GM18498 (cell line): ENCODE results near the gene ZSWIM8.

Experiments
- ATAC-seq: cut with Tn5 transposase; IDR thresholded peaks from one replicate; pipeline ENCODE4 v1.9.1; 2021; ENCODE audit warnings: mild to moderate bottlenecking, moderate library complexity; ENCODE audit not compliant: unreplicated experiment

The ZSWIM8 gene

DNA sequence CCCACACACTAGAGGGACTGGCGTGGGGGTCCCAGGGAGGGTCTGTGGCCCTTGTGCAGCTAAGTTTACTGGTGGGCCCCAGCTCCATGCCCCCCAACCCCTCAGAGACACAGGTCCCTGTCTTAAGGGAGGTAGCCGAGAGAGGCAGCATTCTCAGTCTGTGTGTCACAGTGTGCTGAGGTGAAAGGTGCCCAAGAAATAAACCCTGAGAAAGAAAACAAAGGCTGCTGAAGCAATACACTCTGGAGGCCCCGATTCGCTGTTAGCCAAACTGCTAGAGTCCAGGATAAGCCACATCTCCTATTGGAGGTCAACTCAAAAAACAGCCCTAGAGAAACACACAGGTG lies 54.6 kb downstream of the ZSWIM8 start:
- no peak for ATAC-seq

DNA sequence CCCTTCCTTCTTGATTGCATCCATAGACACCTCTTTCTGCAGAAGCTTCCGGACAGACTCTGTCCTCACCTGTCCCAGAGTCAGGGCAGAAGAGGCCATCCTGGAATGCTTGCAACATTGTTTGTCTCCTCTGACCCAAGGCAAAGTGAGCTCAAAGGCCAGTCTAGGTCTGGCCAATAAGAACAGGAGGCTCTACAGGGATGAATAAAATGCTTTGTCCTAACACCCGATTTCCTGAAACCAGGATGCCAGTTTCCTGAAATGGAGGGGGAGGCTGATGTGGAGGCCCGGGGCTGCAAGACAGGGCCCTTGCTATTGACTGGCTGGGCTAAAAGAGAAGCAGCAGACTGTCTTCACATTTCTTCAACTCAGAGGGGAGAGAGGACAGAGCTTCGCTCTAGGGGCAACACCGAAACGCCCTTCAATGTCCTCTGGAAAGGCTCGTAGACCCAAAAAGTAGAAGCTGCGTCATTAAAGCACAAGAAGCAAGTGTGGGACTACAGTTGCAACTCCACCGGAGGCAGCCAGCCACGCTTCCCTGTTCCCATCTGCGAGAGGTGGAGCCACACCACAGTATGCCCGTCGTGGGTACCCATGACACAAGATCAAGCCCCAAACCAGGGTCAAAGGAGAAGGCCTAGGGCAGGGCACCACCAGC lies 55.1 kb downstream of the ZSWIM8 start:
- no peak for ATAC-seq

- no peak for ATAC-seq
Measured at GRCh38 chr10:73841061-73841421, 55.6 kb downstream of the ZSWIM8 start.

DNA sequence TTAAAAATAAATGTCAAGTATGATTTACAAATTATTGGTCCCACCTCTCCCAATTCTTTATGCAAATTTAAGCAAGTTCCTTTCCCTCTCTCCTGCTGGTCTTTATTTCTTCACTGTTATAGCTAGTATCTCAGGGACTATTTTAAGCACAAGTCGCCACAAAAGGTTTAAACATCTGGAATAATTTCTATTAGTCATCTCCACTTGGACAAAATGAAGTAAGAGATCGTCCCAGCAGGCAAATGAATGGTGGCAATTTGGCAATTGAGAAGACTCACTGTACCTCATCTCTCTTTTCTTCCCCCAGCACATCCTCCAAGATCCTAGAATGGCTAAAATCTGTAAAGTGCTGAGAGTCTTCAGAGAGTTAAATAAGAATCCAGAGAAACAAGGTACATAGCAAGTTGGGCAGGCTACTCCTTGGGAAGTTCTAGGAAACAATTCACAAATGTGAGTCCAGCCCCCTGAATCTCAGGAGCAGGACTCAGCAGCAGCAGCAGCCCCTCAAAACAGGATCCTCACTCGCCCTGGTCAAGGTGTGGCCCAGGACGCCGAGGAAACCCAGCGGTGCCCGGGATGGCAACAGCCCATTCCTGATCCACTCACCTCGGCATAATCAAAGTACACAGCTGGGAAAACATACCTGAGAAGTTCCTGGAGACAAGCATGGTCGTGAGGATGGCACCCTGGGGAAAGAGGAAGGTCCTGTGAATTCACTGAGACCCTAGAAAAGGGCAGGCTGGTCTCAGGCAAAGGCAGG lies 56.3 kb downstream of the ZSWIM8 start:
- no peak for ATAC-seq

- ATAC-seq, result no peak
Measured at GRCh38 chr10:73842349-73842748, 56.9 kb downstream of the ZSWIM8 start.

- no peak for ATAC-seq
Measured at GRCh38 chr10:73843261-73843660, 57.9 kb downstream of the ZSWIM8 start.

- ATAC-seq, result no peak
Measured at GRCh38 chr10:73847031-73847430, 61.6 kb downstream of the ZSWIM8 start.

DNA sequence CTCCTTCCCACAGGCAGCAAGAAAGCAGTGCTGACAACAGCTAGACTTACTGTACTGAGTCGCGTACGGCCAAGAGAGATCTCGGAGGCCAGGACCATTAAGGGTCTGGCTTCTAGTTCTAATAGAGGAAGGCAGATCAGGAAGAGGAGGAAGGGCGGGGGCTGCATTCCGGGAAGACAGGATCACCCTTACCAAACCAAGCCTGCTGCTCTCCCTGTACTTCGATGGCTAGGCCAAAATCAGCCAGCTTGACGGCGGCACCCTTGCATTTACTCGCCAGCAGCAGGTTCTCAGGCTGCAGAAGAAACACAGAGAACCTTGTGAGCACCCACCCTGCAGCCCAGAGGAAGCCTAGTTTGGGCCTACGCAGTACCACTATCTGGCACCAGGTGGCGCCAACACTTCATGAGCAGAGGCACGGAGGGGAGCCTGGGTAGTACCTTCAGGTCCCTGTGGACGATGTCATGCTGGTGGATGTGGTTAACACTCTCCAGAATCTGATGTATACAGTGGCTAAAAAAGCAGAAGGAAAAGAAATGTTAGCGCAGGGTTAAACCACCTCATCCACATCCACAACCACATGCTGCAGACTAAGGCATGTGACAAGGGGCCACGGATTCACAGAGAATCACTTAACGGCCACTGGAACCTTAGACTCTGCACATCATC lies 63.5 kb downstream of the ZSWIM8 start:
- peak; percentile 93 for ATAC-seq

- ATAC-seq, result no peak
Measured at GRCh38 chr10:73850211-73850610, 64.8 kb downstream of the ZSWIM8 start.

- ATAC-seq, result no peak
Measured at GRCh38 chr10:73850863-73851461, 65.6 kb downstream of the ZSWIM8 start.
